HUES6 (cell line): ENCODE data around the gene DPM2.

Source experiments
- H3K27ac ChIP-seq: 2 replicates; pipeline ENCODE4 v1.7.0; 2013; ENCODE audit warnings: low read depth, mild to moderate bottlenecking, low read length, inconsistent platforms
- H3K27me3 ChIP-seq: 2 replicates; pipeline ENCODE4 v1.6.1; 2013; ENCODE audit warnings: low read length; ENCODE audit not compliant: control insufficient read depth, insufficient read depth
- H3K36me3 ChIP-seq: 2 replicates; pipeline ENCODE4 v1.6.1; 2013; ENCODE audit warnings: low read length; ENCODE audit not compliant: control insufficient read depth, insufficient read depth
- H3K4me1 ChIP-seq: 2 replicates; pipeline ENCODE4 v1.6.1; 2013; ENCODE audit warnings: low read length; ENCODE audit not compliant: control insufficient read depth, insufficient read depth
- H3K4me3 ChIP-seq: 2 replicates; pipeline ENCODE4 v1.5.1; 2013; ENCODE audit warnings: low read depth, low read length
- H3K9ac ChIP-seq: one replicate; pipeline ENCODE4 v1.6.1; 2013; ENCODE audit warnings: mild to moderate bottlenecking, low read length
- H3K9me3 ChIP-seq: 2 replicates; pipeline ENCODE4 v1.6.1; 2013; ENCODE audit warnings: low read depth, low read length; ENCODE audit not compliant: control insufficient read depth, insufficient read depth

DPM2 gene

DNA sequence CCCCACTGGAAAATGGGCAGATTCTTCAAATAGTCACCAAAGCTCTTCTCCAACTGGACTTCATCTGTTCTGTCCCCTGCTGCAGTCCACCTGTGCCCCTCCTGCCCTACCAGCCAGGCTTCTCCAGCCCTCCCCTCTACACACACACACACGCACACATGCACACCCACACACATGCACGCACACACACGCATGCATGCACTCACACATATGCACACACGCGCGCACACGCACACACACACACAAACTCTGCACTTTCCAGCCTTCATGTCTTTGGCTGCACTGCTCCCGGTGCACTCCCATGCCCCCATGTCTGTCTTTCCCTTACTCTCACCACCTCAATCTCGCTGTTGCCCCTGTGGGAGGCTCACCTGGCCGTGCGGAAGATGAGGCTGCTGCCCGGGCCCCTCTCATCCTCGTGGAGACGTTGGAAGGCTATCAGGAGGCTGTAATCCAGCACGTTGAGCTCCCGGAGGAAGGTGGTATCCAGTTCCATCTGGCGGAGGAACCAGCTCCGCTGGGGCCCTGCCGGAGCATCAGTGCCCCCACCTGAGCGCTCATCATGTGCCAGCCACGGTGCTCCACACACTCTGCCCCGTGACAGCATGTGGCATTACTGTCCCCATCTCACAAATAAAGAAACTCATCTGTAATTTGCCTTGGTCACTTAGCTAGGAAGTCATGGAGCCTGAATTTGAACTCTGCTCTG lies 12.8 kb downstream of the DPM2 start:
- Histone ChIP-seq H3K36me3 (no peaks in the 10 kb centered on the region), H3K4me3 (no peak overlapping the region), H3K9me3 (no peaks in the 10 kb centered on the region), H3K9ac (no peak overlapping the region), H3K27me3 (peaks cover 59% of the 10 kb centered on the region), H3K27ac (no peak overlapping the region), H3K4me1 (peaks cover 22% of the 10 kb centered on the region)

DNA sequence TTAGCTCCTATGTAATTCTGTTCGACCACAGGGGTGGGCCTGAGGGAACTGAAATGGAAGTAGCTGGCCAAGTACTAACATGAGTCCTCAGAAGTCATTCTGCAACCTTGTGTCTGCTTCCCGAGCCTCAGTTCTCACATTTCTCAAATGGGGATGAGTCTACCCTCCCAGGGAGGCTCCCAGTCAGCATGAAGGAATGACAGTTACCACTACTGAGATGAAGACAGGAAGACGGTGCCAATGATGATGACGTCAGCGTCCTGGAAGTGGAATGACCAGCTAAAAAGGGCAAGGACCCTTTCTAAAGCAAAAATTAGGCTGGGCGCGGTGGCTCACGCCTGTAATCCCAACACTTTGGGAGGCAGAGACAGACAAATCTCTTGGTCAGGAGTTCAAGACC lies 13.9 kb downstream of the DPM2 start:
- no peak overlapping the region for H3K9ac ChIP-seq
- H3K4me3 ChIP-seq, result no peak overlapping the region
- H3K27ac ChIP-seq, result no peak overlapping the region
- H3K9me3 ChIP-seq, result no peaks in the 10 kb centered on the region
- H3K4me1 ChIP-seq, result peaks cover 17% of the 10 kb centered on the region
- H3K27me3 ChIP-seq, result peaks cover 47% of the 10 kb centered on the region
- no peaks in the 10 kb centered on the region for H3K36me3 ChIP-seq

DNA sequence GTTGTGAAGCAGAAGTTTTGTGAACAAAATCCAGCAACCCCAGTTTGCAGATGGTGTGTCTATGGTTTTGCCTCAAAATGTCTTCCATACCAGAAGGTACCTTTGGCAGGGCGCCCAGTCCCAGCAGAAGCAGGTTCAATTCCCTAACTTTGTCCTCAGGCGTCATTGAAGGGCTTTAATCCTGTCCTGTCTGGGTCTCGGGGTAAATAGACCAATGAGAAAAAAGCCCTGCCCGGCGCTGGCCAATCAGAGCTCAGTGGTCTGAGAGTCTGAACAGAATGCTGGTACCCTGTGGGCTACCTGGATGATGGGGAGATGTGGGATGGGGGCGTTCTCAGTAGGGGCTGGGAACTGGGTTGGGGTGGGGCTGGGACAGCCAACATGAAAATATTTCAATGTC lies 14.6 kb downstream of the DPM2 start:
- Histone ChIP-seq H3K36me3 (no peaks in the 10 kb centered on the region), H3K27ac (no peak overlapping the region), H3K9me3 (no peaks in the 10 kb centered on the region), H3K27me3 (peaks cover 40% of the 10 kb centered on the region), H3K4me3 (no peak overlapping the region), H3K9ac (no peak overlapping the region), H3K4me1 (peaks cover 15% of the 10 kb centered on the region)

DNA sequence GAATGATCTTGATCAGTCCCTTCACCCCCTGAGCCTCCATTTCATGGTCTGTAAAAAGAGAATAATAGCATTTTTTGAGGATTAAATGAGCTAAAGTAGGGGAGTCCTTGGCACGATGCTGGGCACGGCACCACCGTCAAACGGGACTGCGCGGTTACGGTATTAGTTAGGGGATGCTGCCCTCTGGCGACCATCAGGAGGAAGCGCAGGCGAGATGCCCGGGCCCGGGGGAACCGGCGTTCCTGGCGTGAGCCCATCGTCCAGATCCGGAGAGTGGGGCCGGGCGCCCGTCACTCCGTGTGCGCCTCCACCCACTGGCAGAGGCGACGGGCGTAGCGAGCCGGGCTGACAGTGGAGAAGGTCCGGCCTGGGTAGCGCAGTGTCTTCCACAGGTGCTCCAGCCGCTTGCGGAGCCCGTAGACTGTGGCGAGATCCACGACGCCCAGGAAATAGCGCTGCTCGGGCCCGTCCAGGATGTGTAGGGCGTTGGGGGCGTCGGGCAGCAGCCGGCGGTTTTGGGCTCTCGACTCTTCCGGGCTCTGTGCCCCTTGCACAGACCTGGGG lies 16.0 kb downstream of the DPM2 start:
- no peaks in the 10 kb centered on the region for H3K9me3 ChIP-seq
- H3K4me3 ChIP-seq, result peak overlapping the region; percentile 34
- H3K9ac ChIP-seq, result no peak overlapping the region
- peaks cover 28% of the 10 kb centered on the region for H3K27me3 ChIP-seq
- H3K4me1 ChIP-seq, result peaks cover 15% of the 10 kb centered on the region
- H3K36me3 ChIP-seq, result no peaks in the 10 kb centered on the region
- no peak overlapping the region for H3K27ac ChIP-seq

DNA sequence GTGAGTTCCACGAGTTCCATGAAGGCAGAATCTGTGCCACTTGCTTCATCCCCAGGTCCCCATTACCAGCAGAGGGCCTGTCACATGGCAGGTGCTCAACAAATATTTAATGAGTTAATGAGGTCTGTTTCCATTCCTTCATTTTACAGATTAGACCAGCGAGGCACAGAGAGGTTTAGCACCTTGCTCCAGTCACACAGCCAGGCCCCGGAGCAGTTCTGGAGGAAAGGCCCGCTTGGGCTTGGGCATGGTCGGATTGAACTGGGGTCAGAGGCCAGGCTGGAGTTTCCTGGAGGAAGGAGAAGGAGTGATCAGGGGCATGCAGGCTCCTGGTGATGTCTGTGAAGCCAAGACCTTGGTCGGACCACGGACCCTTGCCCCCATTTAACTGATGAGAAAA lies 16.9 kb downstream of the DPM2 start:
- H3K9ac ChIP-seq, result no peak overlapping the region
- no peaks in the 10 kb centered on the region for H3K36me3 ChIP-seq

DNA sequence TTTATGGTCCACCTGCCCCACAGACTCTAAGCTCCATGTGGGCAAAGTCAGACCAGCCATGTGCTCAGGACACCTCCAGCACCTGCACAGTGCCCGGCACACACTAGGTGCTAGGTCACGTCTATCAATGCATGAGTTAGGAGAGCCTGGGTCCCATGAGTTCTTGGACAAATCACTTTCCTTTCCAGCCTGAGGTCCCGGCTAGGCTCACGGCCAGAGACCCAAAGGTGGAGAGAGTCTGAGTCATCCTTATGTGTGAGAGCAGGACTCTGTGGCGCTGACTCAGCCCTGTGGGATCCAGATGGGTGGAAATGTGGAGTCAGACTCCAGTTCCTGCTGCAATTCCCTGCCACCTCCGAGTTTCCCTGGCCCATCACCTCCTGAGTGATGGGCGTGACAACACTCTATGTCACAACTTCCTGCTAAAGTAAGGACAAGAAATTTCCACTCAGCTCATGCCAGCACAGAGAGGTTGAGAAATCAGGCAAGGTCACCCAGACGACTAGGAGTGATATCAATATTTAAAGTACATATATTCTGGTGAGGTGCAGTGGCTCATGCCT lies 18.3 kb downstream of the DPM2 start:
- no peak overlapping the region for H3K27ac ChIP-seq
- H3K4me1 ChIP-seq, result peaks cover 19% of the 10 kb centered on the region
- no peak overlapping the region for H3K9ac ChIP-seq
- H3K4me3 ChIP-seq, result no peak overlapping the region
- no peaks in the 10 kb centered on the region for H3K36me3 ChIP-seq
- H3K27me3 ChIP-seq, result peaks cover 21% of the 10 kb centered on the region
- no peaks in the 10 kb centered on the region for H3K9me3 ChIP-seq

More for the DNA sequence above, 16.9 kb downstream of the DPM2 start:
- H3K4me1 ChIP-seq, result peaks cover 19% of the 10 kb centered on the region
- no peak overlapping the region for H3K27ac ChIP-seq
- H3K9me3 ChIP-seq, result no peaks in the 10 kb centered on the region
- no peak overlapping the region for H3K4me3 ChIP-seq
- peaks cover 30% of the 10 kb centered on the region for H3K27me3 ChIP-seq

DNA sequence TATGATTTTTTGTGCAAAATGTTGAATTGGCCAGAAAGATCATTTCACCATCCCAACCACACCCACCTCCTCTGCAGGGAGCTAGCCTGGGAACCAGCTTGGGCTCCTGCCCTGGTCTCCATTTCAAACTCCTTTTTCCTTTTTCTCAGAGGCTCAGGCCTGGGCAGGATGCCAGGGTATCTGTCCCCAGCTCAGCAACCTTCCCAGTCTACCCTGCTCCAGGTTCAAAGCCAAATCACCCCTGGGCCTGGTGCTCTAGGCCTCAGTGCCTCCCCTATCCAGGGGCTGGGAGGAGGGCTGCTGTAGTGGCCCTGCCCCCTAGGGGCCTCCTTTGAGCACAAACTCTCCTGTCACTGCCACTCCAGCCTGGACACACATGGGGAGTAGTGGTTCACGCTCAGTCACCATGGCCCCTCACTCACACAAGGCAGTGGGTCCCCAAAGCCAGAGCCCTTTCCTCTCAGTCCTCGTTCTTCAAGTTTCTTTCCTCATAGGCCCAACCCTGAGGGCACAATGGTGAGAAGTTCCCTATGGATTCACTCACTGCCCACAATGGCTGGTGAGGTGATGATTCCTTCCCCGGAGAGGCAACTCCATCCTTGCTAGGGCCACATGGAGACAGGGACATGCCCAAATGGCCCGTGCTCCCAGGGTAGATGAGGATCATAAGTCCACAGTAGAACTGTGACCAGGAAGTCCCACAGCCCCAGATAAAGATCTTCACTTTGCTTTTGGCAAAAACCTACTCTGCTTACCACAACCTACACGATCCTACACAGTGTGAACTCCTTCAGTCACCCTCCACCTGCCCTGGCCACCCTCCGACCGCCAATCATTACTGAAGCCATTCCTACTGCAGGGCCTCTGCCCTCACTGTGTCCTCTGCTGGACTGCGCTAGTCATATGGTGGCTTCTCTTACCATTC lies 19.2 kb downstream of the DPM2 start:
- H3K9ac ChIP-seq, result no peak overlapping the region
- no peak overlapping the region for H3K27ac ChIP-seq
- H3K4me1 ChIP-seq, result peaks cover 19% of the 10 kb centered on the region
- H3K27me3 ChIP-seq, result peaks cover 21% of the 10 kb centered on the region
- no peak overlapping the region for H3K4me3 ChIP-seq
- no peaks in the 10 kb centered on the region; the same call in 1 of the 2 replicates for H3K36me3 ChIP-seq
- H3K9me3 ChIP-seq, result no peaks in the 10 kb centered on the region

DNA sequence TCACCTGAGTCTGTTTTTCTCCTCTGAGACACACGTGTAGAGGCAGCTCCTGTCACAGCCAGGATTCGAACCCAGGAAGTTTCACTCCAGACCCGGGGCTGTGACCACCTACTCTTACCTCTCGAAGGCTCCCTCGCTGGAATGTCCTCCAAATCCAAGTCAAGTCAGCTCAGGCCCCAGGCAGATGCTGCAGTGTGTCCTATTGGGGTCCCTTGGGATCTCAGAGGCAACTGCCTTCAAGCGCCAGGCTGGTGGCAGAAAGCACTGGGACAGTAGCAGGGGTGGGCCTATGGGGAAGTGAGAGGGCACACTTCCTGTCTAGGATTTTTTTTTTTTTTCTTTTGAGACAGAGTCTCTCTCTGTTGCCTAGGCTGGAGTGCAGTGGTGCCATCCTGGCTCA lies 20.1 kb downstream of the DPM2 start:
- Histone ChIP-seq H3K27me3 (peaks cover 21% of the 10 kb centered on the region), H3K9ac (no peak overlapping the region), H3K27ac (no peak overlapping the region), H3K4me3 (no peak overlapping the region), H3K9me3 (no peaks in the 10 kb centered on the region), H3K4me1 (peaks cover 19% of the 10 kb centered on the region), H3K36me3 (peaks cover 3% of the 10 kb centered on the region)

DNA sequence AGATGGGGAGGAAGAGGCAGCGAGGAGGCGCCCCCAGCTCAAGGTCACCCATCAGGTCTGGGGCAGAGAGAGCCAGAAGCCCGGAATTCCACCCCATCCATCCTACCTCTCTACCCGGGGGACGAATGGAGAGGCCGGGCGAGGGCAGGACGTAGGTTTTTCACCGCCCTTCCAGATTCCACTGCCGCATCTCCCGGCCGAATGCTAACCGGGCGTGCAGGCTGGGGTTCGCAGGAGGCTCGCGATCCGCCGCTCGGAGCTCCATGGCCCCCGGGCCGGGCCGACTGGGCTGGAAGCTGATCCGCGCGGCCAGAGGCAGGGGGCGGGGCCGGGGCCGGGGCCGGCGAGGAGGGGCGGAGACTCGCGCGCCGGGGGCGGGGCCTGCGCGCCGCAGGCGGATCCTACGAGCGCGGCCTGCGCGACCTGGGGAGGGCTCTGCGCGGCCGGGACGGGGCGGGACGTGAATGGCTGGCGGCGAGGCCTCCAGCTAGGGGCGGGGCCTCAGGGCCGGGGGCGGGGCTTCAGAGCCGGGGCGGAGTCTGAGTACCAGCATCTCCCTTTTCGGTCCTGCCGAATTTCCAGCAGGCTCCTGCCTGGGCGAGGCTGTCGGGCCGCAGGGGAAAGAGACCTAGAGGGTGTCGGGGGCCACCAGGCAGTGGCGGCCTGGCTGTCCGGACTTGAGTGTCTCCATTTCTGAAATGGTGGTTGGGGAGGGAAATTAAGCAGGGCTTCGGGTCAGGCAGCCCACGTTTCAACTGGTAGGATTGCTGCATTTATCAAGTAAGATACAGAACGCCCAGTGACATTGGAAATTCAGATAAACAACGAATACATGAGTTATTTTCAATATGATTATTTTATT lies 20.7 kb downstream of the DPM2 start, which contains the start of gene ST6GALNAC4:
Gene ST6GALNAC4 (minus strand): TSS at position 322 of the 862 bp plus-strand sequence. CDS start 622 bp downstream, outside the sequence.
- H3K4me3 ChIP-seq, result peak within 1 kb of the TSS; percentile 77
- H3K27me3 ChIP-seq, result peaks cover 17% of the 10 kb centered on the region
- peak within 1 kb of the TSS; percentile 40 for H3K9ac ChIP-seq
- H3K9me3 ChIP-seq, result no peaks in the 10 kb centered on the region
- H3K36me3 ChIP-seq, result peaks cover 8% of the 10 kb centered on the region
- no peak within 1 kb of the TSS for H3K27ac ChIP-seq
- H3K4me1 ChIP-seq, result peaks cover 19% of the 10 kb centered on the region
